Left renal pelvis (tissue), 4 donors: ENCODE measurements around the gene LGALS16. TPM values are rescaled to one million over a fixed set of nuclear protein-coding genes. Genes with fewer than 3 reads are reported as not detected.

Experiments used
- polyA plus RNA-seq, 4 donors: library from polyadenylated mRNA; unstranded; fragments of 120-200 nt; gene quantifications; one replicate each; pipeline ENCODE4 v1.2.1, GENCODE V29; 2013; ENCODE audit not compliant: insufficient read length in 4 of 4

The LGALS16 gene
- polyA plus RNA-seq, 4 donors, result not detected

Other genes with a start within 250 kb of the LGALS16 start
- 100 to 1,000 TPM in 1 of 4 donors, 10 to 100 TPM in 3; 18.4 to 945 (median 37.0) TPM for gene ZFP36, start 249.1 kb upstream of the LGALS16 start, polyA plus RNA-seq
- gene PLEKHG2, start 243.2 kb upstream of the LGALS16 start, polyA plus RNA-seq, result 100 to 1,000 TPM in 1 of 4 donors, 10 to 100 TPM in 3; 67.3 to 130 (median 90.1) TPM
- 1,000 to 10,000 TPM; 1,121 to 1,373 (median 1,329) TPM for gene RPS16, start 220.0 kb upstream of the LGALS16 start, polyA plus RNA-seq
- 100 to 1,000 TPM; 112 to 158 (median 132) TPM for gene SUPT5H, start 210.3 kb upstream of the LGALS16 start, polyA plus RNA-seq
- 10 to 100 TPM; 48.5 to 94.1 (median 74.2) TPM for gene TIMM50, start 175.1 kb upstream of the LGALS16 start, polyA plus RNA-seq
- under 1 TPM; 0.33 to 0.78 (median 0.64) TPM for gene DLL3, start 157.0 kb upstream of the LGALS16 start, polyA plus RNA-seq
- gene SELENOV, start 140.8 kb upstream of the LGALS16 start, polyA plus RNA-seq, result 1 to 10 TPM; 3.2 to 8.2 (median 5.5) TPM
- 1 to 10 TPM; 4.2 to 5.3 (median 4.5) TPM for gene EID2B, start 123.1 kb upstream of the LGALS16 start, polyA plus RNA-seq
- 10 to 100 TPM; 16.2 to 24.3 (median 20.1) TPM for gene EID2, start 115.8 kb upstream of the LGALS16 start, polyA plus RNA-seq
- not detected for gene LGALS13, start 53.4 kb upstream of the LGALS16 start, polyA plus RNA-seq
- not detected for gene LGALS14, start 48.6 kb downstream of the LGALS16 start, polyA plus RNA-seq
- gene CLC, start 82.1 kb downstream of the LGALS16 start, polyA plus RNA-seq, result 1 to 10 TPM; 1.1 to 5.5 (median 1.5) TPM
- gene LEUTX, start 122.9 kb downstream of the LGALS16 start, polyA plus RNA-seq, result not detected
- gene DYRK1B, start 178.2 kb downstream of the LGALS16 start, polyA plus RNA-seq, result 10 to 100 TPM; 20.5 to 38.7 (median 32.5) TPM
- gene FBL, start 190.5 kb downstream of the LGALS16 start, polyA plus RNA-seq, result 100 to 1,000 TPM; 285 to 358 (median 326) TPM